ENCODE data around the gene TLR7. TPM values are rescaled to one million over a fixed set of nuclear protein-coding genes. Genes with fewer than 3 reads are reported as not detected.

Gene TLR7
- total RNA-seq, result under 1 TPM in 4 of 5 donors, not detected in 1; 0.10 to 0.66 (median 0.18) TPM
- total RNA-seq (2013), result 0.52 TPM
- total RNA-seq, result 0 to 0.86 (median 0.15) reads per million in 29 experiments

DNA sequence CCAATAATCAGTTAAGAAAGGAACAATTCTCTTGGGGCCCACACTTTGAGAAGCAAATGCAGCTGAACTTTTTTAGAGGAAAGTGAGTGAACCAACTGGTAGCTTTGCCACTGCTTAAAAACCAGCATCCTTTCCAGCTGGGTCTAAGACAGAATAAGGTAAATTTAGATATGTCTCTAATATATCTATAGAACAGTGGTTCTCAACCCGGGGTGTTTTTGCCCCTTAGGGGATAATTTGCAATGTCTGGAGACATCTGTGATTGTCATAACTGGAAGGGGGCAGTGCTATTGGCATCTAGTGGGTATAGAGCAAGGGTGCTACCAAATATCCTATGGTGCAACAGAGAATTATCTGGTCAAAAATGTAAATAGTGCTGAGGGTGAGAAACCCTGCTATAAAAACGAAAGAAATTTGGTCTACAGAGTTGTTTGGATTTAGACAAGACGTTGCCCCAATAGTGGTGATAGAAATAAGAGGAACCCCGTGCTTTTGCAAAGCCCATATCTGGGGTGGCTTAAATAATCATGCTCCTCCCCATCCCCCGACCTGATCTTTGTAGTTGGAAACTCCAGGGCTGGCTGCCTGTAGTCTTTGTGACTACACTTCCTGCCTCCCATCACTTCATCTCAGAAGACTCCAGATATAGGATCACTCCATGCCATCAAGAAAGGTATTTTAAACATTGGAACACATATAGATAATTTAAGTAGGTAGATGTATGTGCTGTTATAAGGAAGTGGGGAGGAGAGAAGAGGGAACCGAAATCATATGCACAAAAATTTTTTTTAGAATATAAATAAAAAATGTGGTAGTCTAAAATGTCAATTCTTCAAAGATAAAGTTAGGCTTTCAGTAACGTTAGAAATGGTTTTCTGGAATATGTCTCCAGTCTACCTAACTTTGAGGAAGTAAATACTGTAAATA is at the start of gene TLR7:
TSS of gene TLR7 (plus strand) at position 622 of the 927 bp plus-strand sequence. CDS start 507 bp downstream, outside the sequence.
- H3K4me3 Mint-ChIP-seq, result peak within 1 kb of the TSS in 1 of 3 donors; percentile 48
- H3K27ac ChIP-seq (ENCODE audit: low read length), result no peak within 1 kb of the TSS
- no peaks in the 10 kb centered on the region for H3K4me1 ChIP-seq (ENCODE audit: control insufficient read depth in 1 of 2, extremely low read depth in 1 of 2, insufficient read depth in 2 of 2, low read length in 2 of 2)
- no peaks in the 10 kb centered on the region for H3K36me3 Mint-ChIP-seq
- ChIA-PET POLR2A (no interaction called here), CTCF (no interaction called here)
- peaks cover 3 to 20% of the 10 kb centered on the region in 2 donors for H3K27me3 Mint-ChIP-seq
- DNase-seq, result no peak
- H3K27ac Mint-ChIP-seq, result peak within 1 kb of the TSS in 1 of 2 donors; percentile 47
- no peak for ATAC-seq (replicated peaks in 1 of 4)
- WGBS (ENCODE audit: insufficient coverage), result no CpG with 5 or more reads among the region's 7 CpGs
- H3K27me3 ChIP-seq (replicated peaks in 1 of 2; ENCODE audit: control insufficient read depth in 2 of 2, extremely low read depth in 1 of 2, insufficient read depth in 2 of 2, low read length in 1 of 2), result peaks cover 0 to 3% of the 10 kb centered on the region in 2 experiments
- H3K4me3 ChIP-seq (ENCODE audit: control insufficient read depth in 1 of 2, extremely low read depth in 1 of 2, low read length in 1 of 2), result no peak within 1 kb of the TSS
- no peaks in the 10 kb centered on the region for H3K36me3 ChIP-seq (ENCODE audit: control insufficient read depth in 2 of 2, extremely low read depth in 1 of 2, insufficient read depth in 1 of 2, low read length in 1 of 2)
- no peaks in the 10 kb centered on the region for H3K9me3 Mint-ChIP-seq
- peaks cover 0 to 7% (median 2%) of the 10 kb centered on the region in 3 donors for H3K4me1 Mint-ChIP-seq
- H3K9me3 ChIP-seq, result no peaks in the 10 kb centered on the region

DNA sequence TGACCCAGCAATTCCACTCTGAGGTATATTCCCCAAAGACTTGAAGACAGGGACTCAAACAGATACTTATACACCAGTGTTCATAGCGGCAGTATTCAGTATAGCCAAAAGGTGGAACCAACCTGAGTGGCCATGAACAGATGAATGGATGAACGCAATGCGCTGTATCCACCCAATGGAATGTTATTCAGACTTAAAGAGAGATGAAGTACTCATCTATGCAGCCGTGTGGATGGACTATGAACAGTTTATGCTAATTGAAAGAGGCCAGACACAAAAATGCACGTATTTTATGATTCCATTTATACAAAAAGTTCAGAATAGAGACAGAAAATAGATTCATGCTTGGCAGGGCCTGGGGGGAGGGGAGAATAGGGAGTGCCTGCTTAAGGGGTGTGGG is 49.3 kb upstream of the TLR7 start:
- H3K4me3 ChIP-seq (ENCODE audit: control insufficient read depth in 1 of 2, extremely low read depth in 1 of 2, low read length in 1 of 2), result no peak overlapping the region
- 50% methylated on average over 2 of the region's 5 CpGs for WGBS (ENCODE audit: insufficient coverage)
- Mint-ChIP-seq H3K27me3 (peaks cover 0 to 12% of the 10 kb centered on the region in 2 donors), H3K36me3 (peaks cover 22% of the 10 kb centered on the region), H3K4me1 (peaks cover 0 to 5% (median 0%) of the 10 kb centered on the region in 3 donors), H3K9me3 (no peaks in the 10 kb centered on the region), H3K27ac (no peak overlapping the region), H3K4me3 (no peak overlapping the region)
- no peaks in the 10 kb centered on the region for H3K27me3 ChIP-seq (replicated peaks in 1 of 2; ENCODE audit: control insufficient read depth in 2 of 2, extremely low read depth in 1 of 2, insufficient read depth in 2 of 2, low read length in 1 of 2)
- no peak overlapping the region for H3K27ac ChIP-seq (ENCODE audit: low read length)
- DNase-seq (no peak), ATAC-seq (replicated peaks in 1 of 4) (no peak)
- H3K4me1 ChIP-seq (ENCODE audit: control insufficient read depth in 1 of 2, extremely low read depth in 1 of 2, insufficient read depth in 2 of 2, low read length in 2 of 2), result no peaks in the 10 kb centered on the region
- H3K36me3 ChIP-seq (ENCODE audit: control insufficient read depth in 2 of 2, extremely low read depth in 1 of 2, insufficient read depth in 1 of 2, low read length in 1 of 2), result peaks cover 0 to 23% of the 10 kb centered on the region in 2 donors
- no peaks in the 10 kb centered on the region for H3K9me3 ChIP-seq
- POLR2A ChIA-PET, result no interaction called here
- CTCF ChIA-PET, result no interaction called here

DNA sequence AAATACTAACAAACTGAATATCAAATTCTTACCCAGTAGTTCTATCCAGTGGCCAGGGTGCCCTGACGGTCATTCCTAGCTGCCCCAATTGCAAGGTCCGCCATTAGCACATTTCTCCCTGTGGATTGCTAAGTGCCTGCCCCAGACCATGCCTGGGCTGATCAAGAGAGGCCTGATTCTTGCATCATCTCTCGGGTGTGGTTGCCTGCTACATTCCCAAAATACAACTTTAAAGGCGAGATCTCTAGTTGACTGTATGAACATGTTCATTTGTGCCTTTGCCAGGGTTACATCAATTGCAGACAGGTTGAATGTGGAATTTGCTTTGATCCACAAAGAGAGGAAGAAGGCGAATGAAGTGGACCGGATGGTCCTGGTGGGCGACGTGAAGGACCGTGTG is 47.6 kb upstream of the TLR7 start:
- Mint-ChIP-seq H3K27ac (no peak overlapping the region), H3K27me3 (peaks cover 0 to 15% of the 10 kb centered on the region in 2 donors), H3K4me1 (peaks cover 0 to 4% (median 0%) of the 10 kb centered on the region in 3 donors), H3K36me3 (peaks cover 28% of the 10 kb centered on the region), H3K9me3 (no peaks in the 10 kb centered on the region), H3K4me3 (no peak overlapping the region)
- peaks cover 0 to 27% of the 10 kb centered on the region in 2 donors for H3K36me3 ChIP-seq (ENCODE audit: control insufficient read depth in 2 of 2, extremely low read depth in 1 of 2, insufficient read depth in 1 of 2, low read length in 1 of 2)
- no peaks in the 10 kb centered on the region for H3K4me1 ChIP-seq (ENCODE audit: control insufficient read depth in 1 of 2, extremely low read depth in 1 of 2, insufficient read depth in 2 of 2, low read length in 2 of 2)
- no peak overlapping the region for H3K27ac ChIP-seq (ENCODE audit: low read length)
- no peaks in the 10 kb centered on the region for H3K9me3 ChIP-seq
- H3K27me3 ChIP-seq (replicated peaks in 1 of 2; ENCODE audit: control insufficient read depth in 2 of 2, extremely low read depth in 1 of 2, insufficient read depth in 2 of 2, low read length in 1 of 2), result no peaks in the 10 kb centered on the region
- no peak overlapping the region for H3K4me3 ChIP-seq (ENCODE audit: control insufficient read depth in 1 of 2, extremely low read depth in 1 of 2, low read length in 1 of 2)
- no peak for DNase-seq
- 100% methylated on average over 2 of the region's 9 CpGs for WGBS (ENCODE audit: insufficient coverage)
- no peak for ATAC-seq (replicated peaks in 1 of 4)
- ChIA-PET CTCF (no interaction called here), POLR2A (no interaction called here)

DNA sequence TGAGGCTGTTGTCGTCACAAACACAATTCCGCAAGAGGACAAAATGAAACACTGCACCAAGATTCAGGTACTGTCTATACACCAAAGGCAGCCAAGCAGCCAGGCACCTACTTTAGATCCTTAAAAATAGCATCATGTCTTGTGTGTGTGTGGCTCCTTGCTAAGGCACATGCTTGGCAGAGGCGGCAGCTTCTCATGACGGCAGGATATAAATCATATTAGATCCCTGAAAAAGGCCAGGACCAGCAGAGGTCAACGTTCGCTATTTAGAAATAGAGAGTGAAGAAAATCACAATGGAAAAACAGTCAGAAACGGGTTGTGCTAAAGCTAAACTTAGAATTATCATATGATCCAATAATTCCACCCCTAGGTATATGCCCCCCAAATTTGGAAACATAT is 46.1 kb upstream of the TLR7 start:
- 100% methylated on average over 1 of the region's 7 CpGs for WGBS (ENCODE audit: insufficient coverage)
- H3K4me1 Mint-ChIP-seq, result no peaks in the 10 kb centered on the region
- peaks cover 41% of the 10 kb centered on the region for H3K36me3 Mint-ChIP-seq
- H3K27ac ChIP-seq (ENCODE audit: low read length), result no peak overlapping the region
- peaks cover 0 to 15% of the 10 kb centered on the region in 2 donors for H3K27me3 Mint-ChIP-seq
- ChIA-PET POLR2A (no interaction called here), CTCF (no interaction called here)
- DNase-seq, result no peak
- no peaks in the 10 kb centered on the region for H3K9me3 Mint-ChIP-seq
- no peak overlapping the region for H3K4me3 Mint-ChIP-seq
- H3K27me3 ChIP-seq (replicated peaks in 1 of 2; ENCODE audit: control insufficient read depth in 2 of 2, extremely low read depth in 1 of 2, insufficient read depth in 2 of 2, low read length in 1 of 2), result no peaks in the 10 kb centered on the region
- ATAC-seq (replicated peaks in 1 of 4), result no peak
- no peak overlapping the region for H3K4me3 ChIP-seq (ENCODE audit: control insufficient read depth in 1 of 2, extremely low read depth in 1 of 2, low read length in 1 of 2)
- no peaks in the 10 kb centered on the region for H3K9me3 ChIP-seq
- no peak overlapping the region for H3K27ac Mint-ChIP-seq
- H3K36me3 ChIP-seq (ENCODE audit: control insufficient read depth in 2 of 2, extremely low read depth in 1 of 2, insufficient read depth in 1 of 2, low read length in 1 of 2), result peaks cover 0 to 29% of the 10 kb centered on the region in 2 donors
- H3K4me1 ChIP-seq (ENCODE audit: control insufficient read depth in 1 of 2, extremely low read depth in 1 of 2, insufficient read depth in 2 of 2, low read length in 2 of 2), result no peaks in the 10 kb centered on the region

DNA sequence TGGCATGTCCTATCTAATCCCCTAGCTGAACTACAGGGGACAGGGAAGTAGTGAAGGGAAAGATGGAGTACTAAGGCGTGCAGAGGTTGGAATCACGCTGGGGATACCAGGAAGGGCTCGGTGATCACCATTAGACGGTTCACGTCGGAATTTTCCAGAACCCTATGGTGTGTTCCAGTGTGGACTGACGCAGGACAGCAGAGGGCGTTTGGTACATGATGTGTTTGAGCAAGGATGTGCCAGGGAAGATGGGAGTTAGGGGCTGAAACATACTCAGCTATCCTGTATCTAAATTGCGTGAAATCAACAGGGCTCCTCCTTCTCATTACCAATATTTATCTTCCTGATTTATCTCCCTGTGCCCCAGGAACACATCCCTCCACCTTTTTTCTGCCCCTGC is 41.9 kb upstream of the TLR7 start:
- no peak overlapping the region for H3K4me3 Mint-ChIP-seq
- Histone ChIP-seq H3K4me3 (ENCODE audit: control insufficient read depth in 1 of 2, extremely low read depth in 1 of 2, low read length in 1 of 2) (no peak overlapping the region), H3K27me3 (replicated peaks in 1 of 2; ENCODE audit: control insufficient read depth in 2 of 2, extremely low read depth in 1 of 2, insufficient read depth in 2 of 2, low read length in 1 of 2) (no peaks in the 10 kb centered on the region), H3K27ac (ENCODE audit: low read length) (no peak overlapping the region), H3K4me1 (ENCODE audit: control insufficient read depth in 1 of 2, extremely low read depth in 1 of 2, insufficient read depth in 2 of 2, low read length in 2 of 2) (no peaks in the 10 kb centered on the region), H3K9me3 (no peaks in the 10 kb centered on the region), H3K36me3 (ENCODE audit: control insufficient read depth in 2 of 2, extremely low read depth in 1 of 2, insufficient read depth in 1 of 2, low read length in 1 of 2) (peaks cover 0 to 21% of the 10 kb centered on the region in 2 donors)
- H3K27ac Mint-ChIP-seq, result no peak overlapping the region
- CTCF ChIA-PET, result no interaction called here
- WGBS (ENCODE audit: insufficient coverage), result no CpG with 5 or more reads among the region's 9 CpGs
- peaks cover 0 to 6% of the 10 kb centered on the region in 2 donors for H3K27me3 Mint-ChIP-seq
- DNase-seq, result no peak
- H3K36me3 Mint-ChIP-seq, result peaks cover 36% of the 10 kb centered on the region
- H3K9me3 Mint-ChIP-seq, result no peaks in the 10 kb centered on the region
- H3K4me1 Mint-ChIP-seq, result no peaks in the 10 kb centered on the region
- POLR2A ChIA-PET, result interaction anchor here in 1 of 2 donors (0.6 kb wide), 1 partner anchor 342 kb away, joined by 4 read pairs; no protein-coding TSS in a partner anchor
- no peak for ATAC-seq (replicated peaks in 1 of 4)

DNA sequence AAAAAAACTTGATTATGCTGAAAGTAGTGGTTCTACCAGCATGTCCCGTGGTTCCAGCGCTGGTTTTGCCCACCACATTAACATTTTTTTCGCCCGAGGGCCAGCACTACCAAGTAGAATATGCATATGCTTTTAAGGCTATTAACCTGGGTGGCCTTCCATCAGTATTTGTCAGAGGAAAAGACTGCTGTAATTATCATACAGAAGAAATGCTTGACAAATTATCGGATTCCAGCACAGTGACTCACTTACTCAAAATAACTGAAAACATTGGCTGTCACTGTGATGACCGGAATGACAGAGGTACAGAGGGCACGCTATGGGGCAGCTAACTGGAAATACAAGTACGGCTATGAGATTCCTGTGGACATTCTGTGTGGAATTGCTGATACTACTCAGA is 41.1 kb upstream of the TLR7 start:
- Histone ChIP-seq H3K27ac (ENCODE audit: low read length) (no peak overlapping the region), H3K4me3 (ENCODE audit: control insufficient read depth in 1 of 2, extremely low read depth in 1 of 2, low read length in 1 of 2) (no peak overlapping the region), H3K4me1 (ENCODE audit: control insufficient read depth in 1 of 2, extremely low read depth in 1 of 2, insufficient read depth in 2 of 2, low read length in 2 of 2) (no peaks in the 10 kb centered on the region), H3K36me3 (ENCODE audit: control insufficient read depth in 2 of 2, extremely low read depth in 1 of 2, insufficient read depth in 1 of 2, low read length in 1 of 2) (peaks cover 0 to 12% of the 10 kb centered on the region in 2 donors), H3K9me3 (no peaks in the 10 kb centered on the region), H3K27me3 (replicated peaks in 1 of 2; ENCODE audit: control insufficient read depth in 2 of 2, extremely low read depth in 1 of 2, insufficient read depth in 2 of 2, low read length in 1 of 2) (no peaks in the 10 kb centered on the region)
- Mint-ChIP-seq H3K4me3 (no peak overlapping the region), H3K9me3 (no peaks in the 10 kb centered on the region), H3K27ac (no peak overlapping the region), H3K4me1 (no peaks in the 10 kb centered on the region), H3K36me3 (peaks cover 31% of the 10 kb centered on the region), H3K27me3 (peaks cover 0 to 10% of the 10 kb centered on the region in 2 donors)
- ChIA-PET CTCF (no interaction called here), POLR2A (no interaction called here)
- ATAC-seq (replicated peaks in 1 of 4) (no peak), DNase-seq (no peak)
- WGBS (ENCODE audit: insufficient coverage), result 100% methylated on average over 2 of the region's 8 CpGs
